Measurements from ENCODE around the gene PPP1R9B. TPM values are rescaled to one million over a fixed set of nuclear protein-coding genes. Genes with fewer than 3 reads are reported as not detected.

Gene PPP1R9B
- total and polyA plus RNA-seq, 2 of the 8 experiments (the other 6 are each of a cell fraction or from before 2014, with no cell fraction given): 5.2 to 13.1 TPM

DNA sequence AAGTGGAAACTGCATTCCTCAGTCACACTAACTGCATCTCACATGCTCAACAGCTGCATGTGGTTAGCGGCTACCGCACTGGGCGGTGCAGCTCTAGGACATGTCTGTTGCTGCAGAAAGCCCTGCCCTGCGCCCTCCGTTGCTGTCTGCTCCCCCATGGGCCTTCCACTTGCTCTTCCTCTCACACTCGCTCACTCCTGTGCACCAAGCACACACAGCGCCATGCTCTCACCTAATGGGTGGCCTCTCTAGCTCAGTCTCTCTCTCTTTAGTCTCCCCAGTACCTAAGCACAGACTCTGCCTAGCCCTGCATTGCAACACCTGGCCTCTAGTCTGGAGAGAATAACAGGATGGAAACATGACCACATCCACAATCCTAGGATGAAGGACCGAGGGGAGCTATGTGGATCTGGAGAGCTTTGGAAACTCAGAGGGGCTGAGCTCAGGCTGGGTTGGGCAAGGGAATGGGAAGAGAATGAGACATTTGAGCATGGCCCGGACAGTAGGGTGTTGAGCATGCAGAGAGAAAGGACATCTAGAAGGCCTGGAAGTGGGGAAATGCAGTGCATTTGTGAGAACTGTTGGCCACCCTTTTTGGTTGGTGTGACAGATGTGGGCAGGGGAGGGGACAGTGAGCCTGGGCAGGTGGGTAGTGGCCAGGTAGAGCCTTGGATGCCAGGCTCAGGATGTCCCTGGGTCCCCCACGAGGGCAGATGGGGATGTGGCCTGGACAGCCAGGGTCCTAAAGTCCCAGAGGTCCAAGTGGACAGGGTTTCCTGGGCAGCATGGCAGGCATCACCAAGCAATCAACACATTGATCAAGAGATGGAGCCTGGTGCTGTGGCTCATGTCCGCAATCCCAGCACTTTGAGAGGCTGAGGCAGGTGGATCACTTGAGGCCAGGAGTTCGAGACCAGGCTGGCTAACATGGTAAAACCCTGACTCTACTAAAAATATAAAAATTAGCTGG lies 31.4 kb upstream of the PPP1R9B start:
- Histone ChIP-seq H3K4ac (replicated peaks; ENCODE audit: insufficient read length, low read depth, low read length) (peak overlapping the region; percentile 44), H2BK20ac (ENCODE audit: low read length) (peak overlapping the region; percentile 88; the same call in 1 of the 2 replicates), H3K56ac (replicated peaks; ENCODE audit: insufficient read length, low read depth, low read length) (no peak overlapping the region), H3K27me3 (replicated peaks in 1 of 4; ENCODE audit: control insufficient read depth in 3 of 4, extremely low read depth in 1 of 4, insufficient read depth in 3 of 4, low read length in 3 of 4) (no peaks in the 10 kb centered on the region), H2AFZ (ENCODE audit: low read length) (no peak overlapping the region), H3K4me1 (replicated peaks in 1 of 4; ENCODE audit: control insufficient read depth in 3 of 4, insufficient read depth in 4 of 4, low read length in 3 of 4) (peaks cover 4 to 27% (median 16%) of the 10 kb centered on the region in 4 experiments), H3K9ac (replicated peaks in 1 of 4; ENCODE audit: extremely low read depth in 1 of 4, low read depth in 3 of 4, low read length in 3 of 4) (no peak overlapping the region), H3K4me3 (ENCODE audit: extremely low read depth in 1 of 4, insufficient read depth in 2 of 4, low read depth in 3 of 4, low read length in 4 of 4) (no peak overlapping the region), H3K4me2 (ENCODE audit: insufficient read depth in 1 of 2, low read depth in 2 of 2, low read length in 2 of 2) (no peak overlapping the region), H2BK12ac (ENCODE audit: low read depth, low read length) (peak overlapping the region; percentile 75; the same call in 1 of the 2 replicates), H3K9me3 (ENCODE audit: insufficient read depth in 2 of 2, low read depth in 1 of 2, low read length in 1 of 2) (no peaks in the 10 kb centered on the region), H4K20me1 (replicated peaks in 1 of 2; ENCODE audit: control insufficient read depth in 1 of 2, insufficient read depth in 2 of 2, low read length in 2 of 2) (peaks cover 1 to 2% of the 10 kb centered on the region in 2 experiments), H3K36me3 (ENCODE audit: control insufficient read depth in 2 of 4, insufficient read depth in 4 of 4, low read length in 3 of 4) (peaks cover 3 to 16% (median 7%) of the 10 kb centered on the region in 4 experiments; a peak in 5 of 8 replicates), H2BK15ac (ENCODE audit: low read length) (peak overlapping the region; percentile 93; the same call in 1 of the 2 replicates), H3K18ac (ENCODE audit: extremely low read depth, low read length) (no peak overlapping the region), H3K79me1 (ENCODE audit: low read depth, low read length) (no peaks in the 10 kb centered on the region), H2BK5ac (ENCODE audit: low read depth, low read length) (peak overlapping the region; percentile 78; the same call in 1 of the 2 replicates), H3K23me2 (ENCODE audit: low read depth, low read length) (no peaks in the 10 kb centered on the region), H3K79me2 (ENCODE audit: control insufficient read depth in 1 of 2, insufficient read depth in 2 of 2, low read length in 2 of 2) (no peaks in the 10 kb centered on the region), H4K91ac (replicated peaks; ENCODE audit: insufficient read length, low read length) (no peak overlapping the region), H4K8ac (ENCODE audit: extremely low read depth, insufficient read depth, low read length) (no peak overlapping the region), H3K23ac (ENCODE audit: insufficient read length) (no peak overlapping the region), H3K14ac (ENCODE audit: insufficient read length) (no peak overlapping the region), H2BK120ac (replicated peaks; ENCODE audit: low read depth, low read length) (no peak overlapping the region), H3K27ac (ENCODE audit: low read depth, low read length) (no peak overlapping the region), H2AK5ac (ENCODE audit: low read depth, low read length) (peak overlapping the region; percentile 55; the same call in 1 of the 2 replicates), H4K5ac (ENCODE audit: insufficient read length, low read depth, low read length) (no peak overlapping the region)
- DNase-seq (ENCODE audit: low read depth in 1 of 2, low spot score in 2 of 2) (no peak), FAIRE-seq (no peak)
- ChIA-PET CTCF (ENCODE audit: partially characterized antibody) (interaction anchor here (0.7 to 3.4 kb wide), 15 partner anchors 9 to 180 kb away, joined by 3 to 22 read pairs (median 5); partner anchors contain the start of gene COL1A1), POLR2A (ENCODE audit: partially characterized antibody) (interaction anchor here (1.3 to 1.6 kb wide), 5 partner anchors 8 to 84 kb away, joined by 3 to 6 read pairs (median 3); no protein-coding TSS in a partner anchor)
- TF ChIP-seq FOSL1 (IDR thresholded peaks at IDR 0.05; ENCODE audit: insufficient read depth, low read depth, low read length): no peak
- TF ChIP-seq ZNF274 (IDR thresholded peaks at IDR 0.05; ENCODE audit: borderline replicate concordance, extremely low read depth, low read length): no peak
- TF ChIP-seq CHD1 (IDR thresholded peaks at IDR 0.05; ENCODE audit: low read depth, low read length): no peak
- TF ChIP-seq YY1 (IDR thresholded peaks at IDR 0.05; ENCODE audit: low read depth, low read length): no peak
- no peak for TF ChIP-seq SP2 (IDR thresholded peaks at IDR 0.05; ENCODE audit: low read length)
- no peak for TF ChIP-seq MAFK (IDR thresholded peaks at IDR 0.05; ENCODE audit: low read depth, low read length)
- TF ChIP-seq SRF (IDR thresholded peaks at IDR 0.05; ENCODE audit: low read depth, low read length): no peak
- no peak for TF ChIP-seq EGR1 (IDR thresholded peaks at IDR 0.05; ENCODE audit: borderline replicate concordance, low read depth, low read length)
- TF ChIP-seq, protein P1, sequence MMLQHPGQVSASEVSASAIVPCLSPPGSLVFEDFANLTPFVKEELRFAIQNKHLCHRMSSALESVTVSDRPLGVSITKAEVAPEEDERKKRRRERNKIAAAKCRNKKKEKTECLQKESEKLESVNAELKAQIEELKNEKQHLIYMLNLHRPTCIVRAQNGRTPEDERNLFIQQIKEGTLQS (IDR thresholded peaks at IDR 0.05; ENCODE audit: insufficient read depth, low read depth, low read length): no peak
- WGBS, 2 experiments (ENCODE audit: extremely low coverage in 1 of 2, insufficient coverage in 1 of 2, insufficient read length in 1 of 2, insufficient replicate concordance in 2 of 2, low coverage in 1 of 2, low lambda C conversion rate in 2 of 2, missing lambda C conversion rate in 1 of 2): 93% methylated on average over 12 of the region's 12 CpGs; no CpG with 5 or more reads in 1 of the 2 experiments
